ENCODE data around the gene ADAMTS17.

- TF ChIP-seq, protein P1, sequence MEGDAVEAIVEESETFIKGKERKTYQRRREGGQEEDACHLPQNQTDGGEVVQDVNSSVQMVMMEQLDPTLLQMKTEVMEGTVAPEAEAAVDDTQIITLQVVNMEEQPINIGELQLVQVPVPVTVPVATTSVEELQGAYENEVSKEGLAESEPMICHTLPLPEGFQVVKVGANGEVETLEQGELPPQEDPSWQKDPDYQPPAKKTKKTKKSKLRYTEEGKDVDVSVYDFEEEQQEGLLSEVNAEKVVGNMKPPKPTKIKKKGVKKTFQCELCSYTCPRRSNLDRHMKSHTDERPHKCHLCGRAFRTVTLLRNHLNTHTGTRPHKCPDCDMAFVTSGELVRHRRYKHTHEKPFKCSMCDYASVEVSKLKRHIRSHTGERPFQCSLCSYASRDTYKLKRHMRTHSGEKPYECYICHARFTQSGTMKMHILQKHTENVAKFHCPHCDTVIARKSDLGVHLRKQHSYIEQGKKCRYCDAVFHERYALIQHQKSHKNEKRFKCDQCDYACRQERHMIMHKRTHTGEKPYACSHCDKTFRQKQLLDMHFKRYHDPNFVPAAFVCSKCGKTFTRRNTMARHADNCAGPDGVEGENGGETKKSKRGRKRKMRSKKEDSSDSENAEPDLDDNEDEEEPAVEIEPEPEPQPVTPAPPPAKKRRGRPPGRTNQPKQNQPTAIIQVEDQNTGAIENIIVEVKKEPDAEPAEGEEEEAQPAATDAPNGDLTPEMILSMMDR (IDR thresholded peaks at IDR 0.05): no peak
- TF ChIP-seq POLR2AphosphoS5 (IDR thresholded peaks at IDR 0.05; ENCODE audit: low read depth, low read length): no peak
These were observed 126.0 kb downstream of the ADAMTS17 start for GRCh38 chr15:100215843-100216169.
